ENCODE measurements around the gene LDLR. TPM values are rescaled to one million over a fixed set of nuclear protein-coding genes. Genes with fewer than 3 reads are reported as not detected.
"Not testable (repeated sequence)": the region's sequence is repeated elsewhere in the genome, so short reads cannot be mapped to it uniquely, and the experiment has no call there.

LDLR gene
- total and polyA plus RNA-seq, 2 donors (not counting 1 experiment from before 2014, with no cell fraction given), result 1.8 to 4.8 TPM

DNA sequence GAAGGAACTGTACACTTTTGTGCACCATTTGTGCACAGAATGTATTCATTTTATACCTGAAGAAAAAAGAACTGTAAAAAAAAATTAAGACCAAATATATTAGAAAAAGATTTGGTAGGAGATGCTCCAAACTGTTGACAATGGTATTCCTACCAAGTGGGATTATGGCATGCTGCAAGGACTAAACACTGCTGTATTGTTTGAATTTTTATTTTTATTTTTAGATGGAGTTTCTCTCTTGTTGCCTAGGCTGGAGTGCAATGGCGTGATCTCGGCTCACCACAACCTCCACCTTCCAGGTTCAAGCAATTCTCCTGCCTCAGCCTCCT, 71.1 kb downstream of the LDLR start:
- H3K27ac ChIP-seq (ENCODE audit: low read length in 2 of 2); H3K36me3 ChIP-seq (replicated peaks in 1 of 2; ENCODE audit: control extremely low read depth in 1 of 2, control insufficient read depth in 1 of 2, extremely low read depth in 1 of 2, insufficient read depth in 2 of 2, low read length in 1 of 2); ATAC-seq (ENCODE audit: low read depth); H3K9ac ChIP-seq (ENCODE audit: low read length); H2AFZ ChIP-seq (ENCODE audit: insufficient read depth, low read depth, low read length, poor library complexity, severe bottlenecking); H3K27ac Mint-ChIP-seq; H3K27me3 ChIP-seq (replicated peaks in 1 of 4; ENCODE audit: control extremely low read depth in 1 of 4, control insufficient read depth in 3 of 4, insufficient read depth in 4 of 4, low read length in 3 of 4); CTCF ChIA-PET; H4K20me1 ChIP-seq (ENCODE audit: control insufficient read depth, insufficient read depth, low read length, poor library complexity, severe bottlenecking); H3K4me2 ChIP-seq (replicated peaks; ENCODE audit: low read depth, low read length, poor library complexity, severe bottlenecking); intact Hi-C loops (cut with micrococcal nuclease); POLR2A ChIA-PET; H3K79me2 ChIP-seq (ENCODE audit: control insufficient read depth, insufficient read depth, low read length); H3K4me3 Mint-ChIP-seq; H3K4me1 ChIP-seq (ENCODE audit: control insufficient read depth in 2 of 2, insufficient read depth in 2 of 2, low read length in 2 of 2); DNase-seq; H3K27me3 Mint-ChIP-seq; H3K4me1 Mint-ChIP-seq; H3K9me3 Mint-ChIP-seq (ENCODE audit: insufficient read depth); H3K4me3 ChIP-seq (ENCODE audit: control extremely low read depth in 1 of 5, extremely low read depth in 1 of 5, insufficient read depth in 1 of 5, low read depth in 2 of 5, low read length in 4 of 5): not testable (repeated sequence)
- no CpG with 5 or more reads among the region's 2 CpGs for WGBS (ENCODE audit: insufficient coverage)
- peaks cover 0 to 15% (median 3%) of the 10 kb centered on the region in 3 donors for H3K9me3 ChIP-seq (ENCODE audit: control extremely low read depth in 1 of 3, control insufficient read depth in 2 of 3, insufficient read depth in 1 of 3, low read length in 2 of 3)

DNA sequence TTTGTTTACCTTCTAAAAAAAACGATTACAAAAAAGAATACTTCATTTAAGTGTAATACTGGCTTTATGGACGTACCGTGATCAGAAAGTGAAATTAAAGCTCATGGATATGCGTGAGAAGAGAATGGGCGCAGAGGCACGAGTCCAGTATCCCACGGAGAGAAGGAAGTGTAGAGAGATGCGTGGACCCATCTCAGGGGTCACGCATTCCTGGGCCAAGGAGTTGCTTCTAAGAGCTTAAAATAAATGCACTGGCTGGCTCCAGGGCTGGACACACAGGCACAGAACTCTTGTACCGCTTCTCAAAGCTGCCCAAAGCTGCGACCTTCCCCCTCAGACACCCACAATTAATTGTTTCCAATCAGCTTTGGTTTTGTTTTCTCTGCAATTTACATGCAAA, 75.0 kb downstream of the LDLR start:
- no peak overlapping the region for H3K4me3 Mint-ChIP-seq
- ChIA-PET CTCF (interaction anchor here (0.7 kb wide), 1 partner anchor 21 kb away, joined by 4 read pairs; no protein-coding TSS in a partner anchor), POLR2A (no interaction called here)
- no peak overlapping the region for H3K9ac ChIP-seq (ENCODE audit: low read length)
- DNase-seq (no peak), ATAC-seq (ENCODE audit: low read depth) (no peak)
- H2AFZ ChIP-seq (ENCODE audit: insufficient read depth, low read depth, low read length, poor library complexity, severe bottlenecking), result no peak overlapping the region
- H3K4me1 Mint-ChIP-seq, result no peaks in the 10 kb centered on the region
- H3K79me2 ChIP-seq (ENCODE audit: control insufficient read depth, insufficient read depth, low read length), result no peaks in the 10 kb centered on the region
- no peaks in the 10 kb centered on the region for H3K36me3 ChIP-seq (replicated peaks in 1 of 2; ENCODE audit: control extremely low read depth in 1 of 2, control insufficient read depth in 1 of 2, extremely low read depth in 1 of 2, insufficient read depth in 2 of 2, low read length in 1 of 2)
- peaks cover 0 to 17% (median 3%) of the 10 kb centered on the region in 3 donors for H3K9me3 ChIP-seq (ENCODE audit: control extremely low read depth in 1 of 3, control insufficient read depth in 2 of 3, insufficient read depth in 1 of 3, low read length in 2 of 3)
- H3K4me3 ChIP-seq (ENCODE audit: control extremely low read depth in 1 of 5, extremely low read depth in 1 of 5, insufficient read depth in 1 of 5, low read depth in 2 of 5, low read length in 4 of 5), result no peak overlapping the region
- no peak for TF ChIP-seq EZH2 (IDR thresholded peaks at IDR 0.05; ENCODE audit: borderline replicate concordance, insufficient read depth, low read depth, low read length, poor library complexity, severe bottlenecking)
- TF ChIP-seq, protein P1, sequence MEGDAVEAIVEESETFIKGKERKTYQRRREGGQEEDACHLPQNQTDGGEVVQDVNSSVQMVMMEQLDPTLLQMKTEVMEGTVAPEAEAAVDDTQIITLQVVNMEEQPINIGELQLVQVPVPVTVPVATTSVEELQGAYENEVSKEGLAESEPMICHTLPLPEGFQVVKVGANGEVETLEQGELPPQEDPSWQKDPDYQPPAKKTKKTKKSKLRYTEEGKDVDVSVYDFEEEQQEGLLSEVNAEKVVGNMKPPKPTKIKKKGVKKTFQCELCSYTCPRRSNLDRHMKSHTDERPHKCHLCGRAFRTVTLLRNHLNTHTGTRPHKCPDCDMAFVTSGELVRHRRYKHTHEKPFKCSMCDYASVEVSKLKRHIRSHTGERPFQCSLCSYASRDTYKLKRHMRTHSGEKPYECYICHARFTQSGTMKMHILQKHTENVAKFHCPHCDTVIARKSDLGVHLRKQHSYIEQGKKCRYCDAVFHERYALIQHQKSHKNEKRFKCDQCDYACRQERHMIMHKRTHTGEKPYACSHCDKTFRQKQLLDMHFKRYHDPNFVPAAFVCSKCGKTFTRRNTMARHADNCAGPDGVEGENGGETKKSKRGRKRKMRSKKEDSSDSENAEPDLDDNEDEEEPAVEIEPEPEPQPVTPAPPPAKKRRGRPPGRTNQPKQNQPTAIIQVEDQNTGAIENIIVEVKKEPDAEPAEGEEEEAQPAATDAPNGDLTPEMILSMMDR (IDR thresholded peaks at IDR 0.05), result no peak
- H3K27me3 Mint-ChIP-seq, result no peaks in the 10 kb centered on the region
- 98% methylated on average over 10 of the region's 11 CpGs for WGBS (ENCODE audit: insufficient coverage)
- no peak overlapping the region for H3K4me2 ChIP-seq (replicated peaks; ENCODE audit: low read depth, low read length, poor library complexity, severe bottlenecking)
- H3K27me3 ChIP-seq (replicated peaks in 1 of 4; ENCODE audit: control extremely low read depth in 1 of 4, control insufficient read depth in 3 of 4, insufficient read depth in 4 of 4, low read length in 3 of 4), result no peaks in the 10 kb centered on the region
- no peaks in the 10 kb centered on the region for H4K20me1 ChIP-seq (ENCODE audit: control insufficient read depth, insufficient read depth, low read length, poor library complexity, severe bottlenecking)
- H3K4me1 ChIP-seq (ENCODE audit: control insufficient read depth in 2 of 2, insufficient read depth in 2 of 2, low read length in 2 of 2), result no peaks in the 10 kb centered on the region
- peaks cover 2% of the 10 kb centered on the region for H3K9me3 Mint-ChIP-seq (ENCODE audit: insufficient read depth)
- intact Hi-C loops (cut with micrococcal nuclease), result no loop called here
- H3K27ac Mint-ChIP-seq, result no peak overlapping the region
- no peak overlapping the region for H3K27ac ChIP-seq (ENCODE audit: low read length in 2 of 2)
